ENCODE measurements around the gene NEDD4L.

- no peak for TF ChIP-seq REST (tag by site-specific recombination; IDR thresholded peaks at IDR 0.05)
- no peak for TF ChIP-seq KLF16 (tag by site-specific recombination; IDR thresholded peaks at IDR 0.05)
- no peak for TF ChIP-seq ZNF16 (tag by site-specific recombination; IDR thresholded peaks at IDR 0.05; ENCODE audit: low read depth)
- TF ChIP-seq, protein P1, sequence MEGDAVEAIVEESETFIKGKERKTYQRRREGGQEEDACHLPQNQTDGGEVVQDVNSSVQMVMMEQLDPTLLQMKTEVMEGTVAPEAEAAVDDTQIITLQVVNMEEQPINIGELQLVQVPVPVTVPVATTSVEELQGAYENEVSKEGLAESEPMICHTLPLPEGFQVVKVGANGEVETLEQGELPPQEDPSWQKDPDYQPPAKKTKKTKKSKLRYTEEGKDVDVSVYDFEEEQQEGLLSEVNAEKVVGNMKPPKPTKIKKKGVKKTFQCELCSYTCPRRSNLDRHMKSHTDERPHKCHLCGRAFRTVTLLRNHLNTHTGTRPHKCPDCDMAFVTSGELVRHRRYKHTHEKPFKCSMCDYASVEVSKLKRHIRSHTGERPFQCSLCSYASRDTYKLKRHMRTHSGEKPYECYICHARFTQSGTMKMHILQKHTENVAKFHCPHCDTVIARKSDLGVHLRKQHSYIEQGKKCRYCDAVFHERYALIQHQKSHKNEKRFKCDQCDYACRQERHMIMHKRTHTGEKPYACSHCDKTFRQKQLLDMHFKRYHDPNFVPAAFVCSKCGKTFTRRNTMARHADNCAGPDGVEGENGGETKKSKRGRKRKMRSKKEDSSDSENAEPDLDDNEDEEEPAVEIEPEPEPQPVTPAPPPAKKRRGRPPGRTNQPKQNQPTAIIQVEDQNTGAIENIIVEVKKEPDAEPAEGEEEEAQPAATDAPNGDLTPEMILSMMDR (tag by site-specific recombination; IDR thresholded peaks at IDR 0.05) = peak; percentile 49; the same call in 1 of the 2 replicates
- TF ChIP-seq, protein P2, sequence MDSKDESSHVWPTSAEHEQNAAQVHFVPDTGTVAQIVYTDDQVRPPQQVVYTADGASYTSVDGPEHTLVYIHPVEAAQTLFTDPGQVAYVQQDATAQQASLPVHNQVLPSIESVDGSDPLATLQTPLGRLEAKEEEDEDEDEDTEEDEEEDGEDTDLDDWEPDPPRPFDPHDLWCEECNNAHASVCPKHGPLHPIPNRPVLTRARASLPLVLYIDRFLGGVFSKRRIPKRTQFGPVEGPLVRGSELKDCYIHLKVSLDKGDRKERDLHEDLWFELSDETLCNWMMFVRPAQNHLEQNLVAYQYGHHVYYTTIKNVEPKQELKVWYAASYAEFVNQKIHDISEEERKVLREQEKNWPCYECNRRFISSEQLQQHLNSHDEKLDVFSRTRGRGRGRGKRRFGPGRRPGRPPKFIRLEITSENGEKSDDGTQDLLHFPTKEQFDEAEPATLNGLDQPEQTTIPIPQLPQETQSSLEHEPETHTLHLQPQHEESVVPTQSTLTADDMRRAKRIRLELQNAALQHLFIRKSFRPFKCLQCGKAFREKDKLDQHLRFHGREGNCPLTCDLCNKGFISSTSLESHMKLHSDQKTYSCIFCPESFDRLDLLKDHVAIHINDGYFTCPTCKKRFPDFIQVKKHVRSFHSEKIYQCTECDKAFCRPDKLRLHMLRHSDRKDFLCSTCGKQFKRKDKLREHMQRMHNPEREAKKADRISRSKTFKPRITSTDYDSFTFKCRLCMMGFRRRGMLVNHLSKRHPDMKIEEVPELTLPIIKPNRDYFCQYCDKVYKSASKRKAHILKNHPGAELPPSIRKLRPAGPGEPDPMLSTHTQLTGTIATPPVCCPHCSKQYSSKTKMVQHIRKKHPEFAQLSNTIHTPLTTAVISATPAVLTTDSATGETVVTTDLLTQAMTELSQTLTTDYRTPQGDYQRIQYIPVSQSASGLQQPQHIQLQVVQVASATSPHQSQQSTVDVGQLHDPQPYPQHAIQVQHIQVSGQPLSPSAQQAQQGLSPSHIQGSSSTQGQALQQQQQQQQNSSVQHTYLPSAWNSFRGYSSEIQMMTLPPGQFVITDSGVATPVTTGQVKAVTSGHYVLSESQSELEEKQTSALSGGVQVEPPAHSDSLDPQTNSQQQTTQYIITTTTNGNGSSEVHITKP (tag by site-specific recombination; IDR thresholded peaks at IDR 0.05) = no peak
- TF ChIP-seq ZNF596 (tag by site-specific recombination; IDR thresholded peaks at IDR 0.05) = no peak
- no peak for TF ChIP-seq SETDB1 (IDR thresholded peaks at IDR 0.05; ENCODE audit: insufficient read length, low read length)
- TF ChIP-seq GFI1B (tag by site-specific recombination; IDR thresholded peaks at IDR 0.05) = no peak
- peak; percentile 92 for TF ChIP-seq ZBTB20 (tag by site-specific recombination; IDR thresholded peaks at IDR 0.05)
- no peak for TF ChIP-seq HOXD13 (CRISPR knock-in tag; IDR thresholded peaks at IDR 0.05; ENCODE audit: borderline replicate concordance)
- TF ChIP-seq ZNF335 (tag by site-specific recombination; conservative IDR thresholded peaks at IDR 0.05) = peak; percentile 55
- no peak for TF ChIP-seq ZFHX2 (tag by site-specific recombination; conservative IDR thresholded peaks at IDR 0.05)
These were observed 580 bp downstream of the NEDD4L start for GRCh38 chr18:58044370-58045241.
